WTC11 (cell line): ENCODE measurements around the gene USE1. TPM values are rescaled to one million over a fixed set of nuclear protein-coding genes. Genes with fewer than 3 reads are reported as not detected.
A peak's percentile ranks its signal among the peaks of the same experiment; 100 is the strongest.

Experiments used
- ATAC-seq: fragments of 200-7000 bp; cut with Tn5 transposase; 2 replicates; pipeline ENCODE4 v1.10.0; 2021; ENCODE audit warnings: mild to moderate bottlenecking, moderate library complexity
- CTCF ChIA-PET: fragments of 300-600 bp; sonication (Branson Sonifier 250); formaldehyde crosslinking; loops from one replicate; lab custom pipeline; 2021; ENCODE audit warnings: antibody characterized with exemption; lab: Charles Lee
- POLR2A ChIA-PET: fragments of 350-600 bp; sonication (Branson Sonifier 250); formaldehyde crosslinking; loops from one replicate; lab custom pipeline; 2021; ENCODE audit warnings: antibody characterized with exemption; lab: Charles Lee
- DNase-seq: peaks from one replicate; pipeline ENCODE4 v3.0.0; 2021; ENCODE audit warnings: low spot score
- H3K27ac Mint-ChIP-seq: 2 replicates; pipeline ENCODE4 v1.8.0; 2021; ENCODE audit warnings: mixed read lengths
- H3K27me3 Mint-ChIP-seq: 2 replicates; pipeline ENCODE4 v1.8.0; 2021; ENCODE audit warnings: low read depth, mild to moderate bottlenecking, moderate library complexity, mixed read lengths
- H3K36me3 Mint-ChIP-seq: 2 replicates; pipeline ENCODE4 v1.8.0; 2021; ENCODE audit warnings: mixed read lengths
- H3K4me1 Mint-ChIP-seq: 2 replicates; pipeline ENCODE4 v1.8.0; 2022; ENCODE audit warnings: mixed read lengths
- H3K4me3 Mint-ChIP-seq: 2 replicates; pipeline ENCODE4 v1.8.0; 2021; ENCODE audit warnings: mild to moderate bottlenecking, moderate library complexity, mixed read lengths
- H3K9me3 Mint-ChIP-seq: 2 replicates; pipeline ENCODE4 v1.8.0; 2021; ENCODE audit warnings: mixed read lengths
- CREM ChIP-seq: sonication (generic); formaldehyde crosslinking; IDR thresholded peaks from 2 replicates; pipeline ENCODE4 v1.8.1; 2022; ENCODE audit warnings: mild to moderate bottlenecking, missing genetic modification reagents, moderate library complexity
- NFYB ChIP-seq: sonication (generic); formaldehyde crosslinking; conservative IDR thresholded peaks from 2 replicates; pipeline ENCODE4 v1.8.0; 2022; ENCODE audit warnings: low read depth, missing genetic modification reagents
- NR2C2 ChIP-seq: sonication (generic); formaldehyde crosslinking; IDR thresholded peaks from 2 replicates; pipeline ENCODE4 v1.8.0; 2022; ENCODE audit warnings: mild to moderate bottlenecking, missing genetic modification reagents
- RORB ChIP-seq: fragments of 250-450 bp; sonication (Bioruptor Pico); IDR thresholded peaks from 2 replicates; pipeline ENCODE4 v1.9.0; 2021; ENCODE audit warnings: mild to moderate bottlenecking
- ZNF121 ChIP-seq: sonication (generic); formaldehyde crosslinking; IDR thresholded peaks from 2 replicates; pipeline ENCODE4 v1.8.0; 2023; ENCODE audit warnings: missing genetic modification reagents
- ZNF232 ChIP-seq: sonication (generic); formaldehyde crosslinking; IDR thresholded peaks from 2 replicates; pipeline ENCODE4 v1.8.0; 2022; ENCODE audit warnings: mild to moderate bottlenecking, missing genetic modification reagents
- ZNF317 ChIP-seq: sonication (generic); formaldehyde crosslinking; IDR thresholded peaks from 2 replicates; pipeline ENCODE4 v1.8.1; 2023; ENCODE audit warnings: low read depth, mild to moderate bottlenecking, moderate library complexity, missing genetic modification reagents, borderline replicate concordance
- ZNF416 ChIP-seq: fragments of 250-450 bp; sonication (Bioruptor Pico); IDR thresholded peaks from 2 replicates; pipeline ENCODE4 v1.9.0; 2021; ENCODE audit warnings: mild to moderate bottlenecking, inconsistent platforms
- total RNA-seq: library from RNA; stranded (reverse); gene quantifications from 3 replicates; pipeline ENCODE4 v1.2.3, GENCODE V29; 2021
- TF ChIP-seq, protein P1 (sequence below): sonication (generic); formaldehyde crosslinking; IDR thresholded peaks from 2 replicates; pipeline ENCODE4 v1.8.0; 2022; ENCODE audit warnings: missing genetic modification reagents
- TF ChIP-seq, protein P2 (sequence below): fragments of 250-450 bp; sonication (Bioruptor Pico); conservative IDR thresholded peaks from 2 replicates; pipeline ENCODE4 v1.9.0; 2021; ENCODE audit warnings: mild to moderate bottlenecking
- TF ChIP-seq, protein P3 (sequence below): fragments of 250-450 bp; sonication (Bioruptor Pico); IDR thresholded peaks from 2 replicates; pipeline ENCODE4 v2.1.2; 2022; ENCODE audit warnings: mild to moderate bottlenecking, moderate library complexity
- TF ChIP-seq, protein P4 (sequence below): sonication (generic); formaldehyde crosslinking; IDR thresholded peaks from 2 replicates; pipeline ENCODE4 v1.8.0; 2022; ENCODE audit warnings: mild to moderate bottlenecking, missing genetic modification reagents
- TF ChIP-seq, protein P5 (sequence below): sonication (generic); formaldehyde crosslinking; IDR thresholded peaks from 2 replicates; pipeline ENCODE4 v1.8.1; 2023; ENCODE audit warnings: mild to moderate bottlenecking, moderate library complexity, missing genetic modification reagents
- TF ChIP-seq, protein P6 (sequence below): sonication (generic); formaldehyde crosslinking; IDR thresholded peaks from 2 replicates; pipeline ENCODE4 v1.8.1; 2023; ENCODE audit warnings: mild to moderate bottlenecking, missing genetic modification reagents
- TF ChIP-seq, protein P7 (sequence below): sonication (generic); formaldehyde crosslinking; IDR thresholded peaks from 2 replicates; pipeline ENCODE4 v1.8.0; 2023; ENCODE audit warnings: mild to moderate bottlenecking, missing genetic modification reagents
- TF ChIP-seq, protein P8 (sequence below): sonication (generic); formaldehyde crosslinking; conservative IDR thresholded peaks from 2 replicates; pipeline ENCODE4 v1.8.1; 2022; ENCODE audit warnings: mild to moderate bottlenecking, missing genetic modification reagents
- TF ChIP-seq, protein P9 (sequence below): fragments of 250-450 bp; sonication (Bioruptor Pico); IDR thresholded peaks from 2 replicates; pipeline ENCODE4 v1.9.0; 2021; ENCODE audit warnings: moderate library complexity, mild to moderate bottlenecking, inconsistent platforms, borderline replicate concordance

The USE1 gene
- total RNA-seq, 1 experiment from 2014 or later: 14.2 TPM

DNA sequence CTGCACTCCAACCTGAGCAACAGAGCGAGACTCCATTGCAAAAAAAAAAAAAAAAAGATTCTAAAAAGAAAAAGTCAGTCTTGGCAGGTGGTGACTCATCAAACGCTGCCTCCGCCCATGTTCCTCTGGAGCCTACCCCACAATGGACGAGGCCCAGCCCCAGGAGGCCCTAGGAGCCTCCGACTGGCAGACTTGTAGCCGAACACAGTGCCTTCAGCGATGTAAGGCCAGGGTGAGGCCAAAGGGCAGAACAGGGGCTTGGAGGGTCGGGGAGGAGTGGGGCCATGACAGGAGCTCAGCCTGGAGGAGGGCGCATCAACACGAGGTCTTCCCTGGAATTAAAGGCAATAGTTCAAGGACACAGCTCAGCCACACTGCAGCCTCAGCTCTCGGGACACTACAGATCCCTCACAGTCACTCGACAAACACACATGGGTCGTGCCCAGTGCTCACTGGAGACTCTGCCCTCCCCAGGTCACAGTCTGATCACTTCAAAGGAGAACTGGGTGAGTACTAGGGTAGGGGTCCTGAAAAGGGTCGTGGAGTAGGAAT is 5.1 kb downstream of the USE1 start:
- ATAC-seq (no peak), DNase-seq (no peak)
- CTCF ChIA-PET: no interaction called here
- POLR2A ChIA-PET: interaction anchor here (0.6 to 0.7 kb wide), 2 partner anchors 14 to 582 kb away, joined by 4 to 5 read pairs; no protein-coding TSS in a partner anchor
- no peak overlapping the region for H3K4me3 Mint-ChIP-seq
- TF ChIP-seq, protein P1, sequence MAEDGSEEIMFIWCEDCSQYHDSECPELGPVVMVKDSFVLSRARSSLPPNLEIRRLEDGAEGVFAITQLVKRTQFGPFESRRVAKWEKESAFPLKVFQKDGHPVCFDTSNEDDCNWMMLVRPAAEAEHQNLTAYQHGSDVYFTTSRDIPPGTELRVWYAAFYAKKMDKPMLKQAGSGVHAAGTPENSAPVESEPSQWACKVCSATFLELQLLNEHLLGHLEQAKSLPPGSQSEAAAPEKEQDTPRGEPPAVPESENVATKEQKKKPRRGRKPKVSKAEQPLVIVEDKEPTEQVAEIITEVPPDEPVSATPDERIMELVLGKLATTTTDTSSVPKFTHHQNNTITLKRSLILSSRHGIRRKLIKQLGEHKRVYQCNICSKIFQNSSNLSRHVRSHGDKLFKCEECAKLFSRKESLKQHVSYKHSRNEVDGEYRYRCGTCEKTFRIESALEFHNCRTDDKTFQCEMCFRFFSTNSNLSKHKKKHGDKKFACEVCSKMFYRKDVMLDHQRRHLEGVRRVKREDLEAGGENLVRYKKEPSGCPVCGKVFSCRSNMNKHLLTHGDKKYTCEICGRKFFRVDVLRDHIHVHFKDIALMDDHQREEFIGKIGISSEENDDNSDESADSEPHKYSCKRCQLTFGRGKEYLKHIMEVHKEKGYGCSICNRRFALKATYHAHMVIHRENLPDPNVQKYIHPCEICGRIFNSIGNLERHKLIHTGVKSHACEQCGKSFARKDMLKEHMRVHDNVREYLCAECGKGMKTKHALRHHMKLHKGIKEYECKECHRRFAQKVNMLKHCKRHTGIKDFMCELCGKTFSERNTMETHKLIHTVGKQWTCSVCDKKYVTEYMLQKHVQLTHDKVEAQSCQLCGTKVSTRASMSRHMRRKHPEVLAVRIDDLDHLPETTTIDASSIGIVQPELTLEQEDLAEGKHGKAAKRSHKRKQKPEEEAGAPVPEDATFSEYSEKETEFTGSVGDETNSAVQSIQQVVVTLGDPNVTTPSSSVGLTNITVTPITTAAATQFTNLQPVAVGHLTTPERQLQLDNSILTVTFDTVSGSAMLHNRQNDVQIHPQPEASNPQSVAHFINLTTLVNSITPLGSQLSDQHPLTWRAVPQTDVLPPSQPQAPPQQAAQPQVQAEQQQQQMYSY (CRISPR knock-in tag): no peak
- TF ChIP-seq ZNF232: no peak
- TF ChIP-seq CREM (CRISPR knock-in tag): no peak
- no peak for TF ChIP-seq ZNF416 (CRISPR knock-in tag)
- no peak for TF ChIP-seq RORB (CRISPR knock-in tag)
- TF ChIP-seq, protein P2, sequence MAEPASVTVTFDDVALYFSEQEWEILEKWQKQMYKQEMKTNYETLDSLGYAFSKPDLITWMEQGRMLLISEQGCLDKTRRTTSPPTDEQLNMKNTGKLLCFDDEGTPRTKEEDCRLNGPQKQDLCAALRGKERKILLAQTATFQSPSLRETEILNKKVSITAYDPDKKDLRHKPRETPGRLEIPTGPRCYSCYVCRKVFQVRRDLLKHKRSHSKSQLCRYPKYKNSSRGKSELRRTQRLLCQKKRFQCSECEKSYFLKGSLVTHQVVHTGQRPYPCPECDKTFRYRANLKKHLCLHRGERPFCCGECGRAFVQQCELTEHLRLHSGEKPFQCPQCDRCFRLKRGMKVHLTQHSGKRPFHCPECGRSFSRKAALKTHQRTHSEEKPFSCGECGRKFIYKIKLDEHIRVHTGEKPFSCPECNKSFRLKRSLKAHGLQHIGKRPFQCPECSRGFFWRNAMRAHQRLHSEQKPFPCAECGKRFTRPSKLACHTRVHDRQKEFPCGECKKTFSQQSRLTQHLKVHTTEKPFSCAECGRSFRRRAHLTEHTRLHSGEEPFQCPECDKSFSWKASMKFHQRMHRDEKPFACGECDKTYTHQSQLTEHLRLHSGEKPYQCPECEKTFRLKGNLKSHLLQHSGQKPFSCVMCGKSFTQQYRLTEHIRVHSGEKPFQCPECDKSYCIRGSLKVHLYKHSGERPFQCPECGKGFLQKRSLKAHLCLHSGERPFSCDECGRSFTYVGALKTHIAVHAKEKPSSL (CRISPR knock-in tag): no peak
- TF ChIP-seq, protein P3, sequence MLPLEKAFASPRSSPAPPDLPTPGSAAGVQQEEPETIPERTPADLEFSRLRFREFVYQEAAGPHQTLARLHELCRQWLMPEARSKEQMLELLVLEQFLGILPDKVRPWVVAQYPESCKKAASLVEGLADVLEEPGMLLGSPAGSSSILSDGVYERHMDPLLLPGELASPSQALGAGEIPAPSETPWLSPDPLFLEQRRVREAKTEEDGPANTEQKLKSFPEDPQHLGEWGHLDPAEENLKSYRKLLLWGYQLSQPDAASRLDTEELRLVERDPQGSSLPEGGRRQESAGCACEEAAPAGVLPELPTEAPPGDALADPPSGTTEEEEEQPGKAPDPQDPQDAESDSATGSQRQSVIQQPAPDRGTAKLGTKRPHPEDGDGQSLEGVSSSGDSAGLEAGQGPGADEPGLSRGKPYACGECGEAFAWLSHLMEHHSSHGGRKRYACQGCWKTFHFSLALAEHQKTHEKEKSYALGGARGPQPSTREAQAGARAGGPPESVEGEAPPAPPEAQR (CRISPR knock-in tag): no peak
- no peak for TF ChIP-seq NFYB (CRISPR knock-in tag)
- TF ChIP-seq, protein P4, sequence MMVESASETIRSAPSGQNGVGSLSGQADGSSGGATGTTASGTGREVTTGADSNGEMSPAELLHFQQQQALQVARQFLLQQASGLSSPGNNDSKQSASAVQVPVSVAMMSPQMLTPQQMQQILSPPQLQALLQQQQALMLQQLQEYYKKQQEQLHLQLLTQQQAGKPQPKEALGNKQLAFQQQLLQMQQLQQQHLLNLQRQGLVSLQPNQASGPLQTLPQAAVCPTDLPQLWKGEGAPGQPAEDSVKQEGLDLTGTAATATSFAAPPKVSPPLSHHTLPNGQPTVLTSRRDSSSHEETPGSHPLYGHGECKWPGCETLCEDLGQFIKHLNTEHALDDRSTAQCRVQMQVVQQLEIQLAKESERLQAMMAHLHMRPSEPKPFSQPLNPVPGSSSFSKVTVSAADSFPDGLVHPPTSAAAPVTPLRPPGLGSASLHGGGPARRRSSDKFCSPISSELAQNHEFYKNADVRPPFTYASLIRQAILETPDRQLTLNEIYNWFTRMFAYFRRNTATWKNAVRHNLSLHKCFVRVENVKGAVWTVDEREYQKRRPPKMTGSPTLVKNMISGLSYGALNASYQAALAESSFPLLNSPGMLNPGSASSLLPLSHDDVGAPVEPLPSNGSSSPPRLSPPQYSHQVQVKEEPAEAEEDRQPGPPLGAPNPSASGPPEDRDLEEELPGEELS (CRISPR knock-in tag): no peak
- no peak for TF ChIP-seq ZNF317 (CRISPR knock-in tag)
- no peak for TF ChIP-seq ZNF121 (CRISPR knock-in tag)
- TF ChIP-seq, protein P5, sequence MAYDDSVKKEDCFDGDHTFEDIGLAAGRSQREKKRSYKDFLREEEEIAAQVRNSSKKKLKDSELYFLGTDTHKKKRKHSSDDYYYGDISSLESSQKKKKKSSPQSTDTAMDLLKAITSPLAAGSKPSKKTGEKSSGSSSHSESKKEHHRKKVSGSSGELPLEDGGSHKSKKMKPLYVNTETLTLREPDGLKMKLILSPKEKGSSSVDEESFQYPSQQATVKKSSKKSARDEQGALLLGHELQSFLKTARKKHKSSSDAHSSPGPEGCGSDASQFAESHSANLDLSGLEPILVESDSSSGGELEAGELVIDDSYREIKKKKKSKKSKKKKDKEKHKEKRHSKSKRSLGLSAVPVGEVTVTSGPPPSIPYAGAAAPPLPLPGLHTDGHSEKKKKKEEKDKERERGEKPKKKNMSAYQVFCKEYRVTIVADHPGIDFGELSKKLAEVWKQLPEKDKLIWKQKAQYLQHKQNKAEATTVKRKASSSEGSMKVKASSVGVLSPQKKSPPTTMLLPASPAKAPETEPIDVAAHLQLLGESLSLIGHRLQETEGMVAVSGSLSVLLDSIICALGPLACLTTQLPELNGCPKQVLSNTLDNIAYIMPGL: no peak
- TF ChIP-seq, protein P6, sequence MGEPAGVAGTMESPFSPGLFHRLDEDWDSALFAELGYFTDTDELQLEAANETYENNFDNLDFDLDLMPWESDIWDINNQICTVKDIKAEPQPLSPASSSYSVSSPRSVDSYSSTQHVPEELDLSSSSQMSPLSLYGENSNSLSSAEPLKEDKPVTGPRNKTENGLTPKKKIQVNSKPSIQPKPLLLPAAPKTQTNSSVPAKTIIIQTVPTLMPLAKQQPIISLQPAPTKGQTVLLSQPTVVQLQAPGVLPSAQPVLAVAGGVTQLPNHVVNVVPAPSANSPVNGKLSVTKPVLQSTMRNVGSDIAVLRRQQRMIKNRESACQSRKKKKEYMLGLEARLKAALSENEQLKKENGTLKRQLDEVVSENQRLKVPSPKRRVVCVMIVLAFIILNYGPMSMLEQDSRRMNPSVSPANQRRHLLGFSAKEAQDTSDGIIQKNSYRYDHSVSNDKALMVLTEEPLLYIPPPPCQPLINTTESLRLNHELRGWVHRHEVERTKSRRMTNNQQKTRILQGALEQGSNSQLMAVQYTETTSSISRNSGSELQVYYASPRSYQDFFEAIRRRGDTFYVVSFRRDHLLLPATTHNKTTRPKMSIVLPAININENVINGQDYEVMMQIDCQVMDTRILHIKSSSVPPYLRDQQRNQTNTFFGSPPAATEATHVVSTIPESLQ (CRISPR knock-in tag): no peak
- TF ChIP-seq, protein P7, sequence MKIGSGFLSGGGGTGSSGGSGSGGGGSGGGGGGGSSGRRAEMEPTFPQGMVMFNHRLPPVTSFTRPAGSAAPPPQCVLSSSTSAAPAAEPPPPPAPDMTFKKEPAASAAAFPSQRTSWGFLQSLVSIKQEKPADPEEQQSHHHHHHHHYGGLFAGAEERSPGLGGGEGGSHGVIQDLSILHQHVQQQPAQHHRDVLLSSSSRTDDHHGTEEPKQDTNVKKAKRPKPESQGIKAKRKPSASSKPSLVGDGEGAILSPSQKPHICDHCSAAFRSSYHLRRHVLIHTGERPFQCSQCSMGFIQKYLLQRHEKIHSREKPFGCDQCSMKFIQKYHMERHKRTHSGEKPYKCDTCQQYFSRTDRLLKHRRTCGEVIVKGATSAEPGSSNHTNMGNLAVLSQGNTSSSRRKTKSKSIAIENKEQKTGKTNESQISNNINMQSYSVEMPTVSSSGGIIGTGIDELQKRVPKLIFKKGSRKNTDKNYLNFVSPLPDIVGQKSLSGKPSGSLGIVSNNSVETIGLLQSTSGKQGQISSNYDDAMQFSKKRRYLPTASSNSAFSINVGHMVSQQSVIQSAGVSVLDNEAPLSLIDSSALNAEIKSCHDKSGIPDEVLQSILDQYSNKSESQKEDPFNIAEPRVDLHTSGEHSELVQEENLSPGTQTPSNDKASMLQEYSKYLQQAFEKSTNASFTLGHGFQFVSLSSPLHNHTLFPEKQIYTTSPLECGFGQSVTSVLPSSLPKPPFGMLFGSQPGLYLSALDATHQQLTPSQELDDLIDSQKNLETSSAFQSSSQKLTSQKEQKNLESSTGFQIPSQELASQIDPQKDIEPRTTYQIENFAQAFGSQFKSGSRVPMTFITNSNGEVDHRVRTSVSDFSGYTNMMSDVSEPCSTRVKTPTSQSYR (CRISPR knock-in tag): no peak
- TF ChIP-seq, protein P8, sequence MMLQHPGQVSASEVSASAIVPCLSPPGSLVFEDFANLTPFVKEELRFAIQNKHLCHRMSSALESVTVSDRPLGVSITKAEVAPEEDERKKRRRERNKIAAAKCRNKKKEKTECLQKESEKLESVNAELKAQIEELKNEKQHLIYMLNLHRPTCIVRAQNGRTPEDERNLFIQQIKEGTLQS (CRISPR knock-in tag): no peak
- no peak for TF ChIP-seq NR2C2 (CRISPR knock-in tag)
- TF ChIP-seq, protein P9, sequence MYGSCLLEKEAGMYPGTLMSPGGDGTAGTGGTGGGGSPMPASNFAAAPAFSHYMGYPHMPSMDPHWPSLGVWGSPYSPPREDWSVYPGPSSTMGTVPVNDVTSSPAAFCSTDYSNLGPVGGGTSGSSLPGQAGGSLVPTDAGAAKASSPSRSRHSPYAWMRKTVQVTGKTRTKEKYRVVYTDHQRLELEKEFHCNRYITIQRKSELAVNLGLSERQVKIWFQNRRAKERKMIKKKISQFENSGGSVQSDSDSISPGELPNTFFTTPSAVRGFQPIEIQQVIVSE (CRISPR knock-in tag): no peak
- peak overlapping the region; percentile 40 for H3K27ac Mint-ChIP-seq
- no peaks in the 10 kb centered on the region for H3K9me3 Mint-ChIP-seq
- peaks cover 2% of the 10 kb centered on the region; the same call in 1 of the 2 replicates for H3K27me3 Mint-ChIP-seq
- peaks cover 17% of the 10 kb centered on the region for H3K36me3 Mint-ChIP-seq
- peaks cover 5% of the 10 kb centered on the region for H3K4me1 Mint-ChIP-seq
